Caco-2 (cell line): Measurements from ENCODE around the gene NUMB. TPM values are rescaled to one million over a fixed set of nuclear protein-coding genes. Genes with fewer than 3 reads are reported as not detected.

Experiments
- BruUV-seq: library from RNA; stranded (reverse); fragments of 400-500 nt; replicated peaks from 2 replicates; lab custom pipeline; 2021; lab: Mats Ljungman, UMichigan
- CTCF ChIA-PET: fragments of 300-600 bp; sonication (Branson Sonifier 250); formaldehyde crosslinking; loops from one replicate; lab custom pipeline; 2022; ENCODE audit warnings: antibody characterized with exemption; lab: Charles Lee
- POLR2A ChIA-PET: fragments of 300-600 bp; sonication (Branson Sonifier 250); formaldehyde crosslinking; loops from one replicate; lab custom pipeline; 2022; ENCODE audit warnings: antibody characterized with exemption; lab: Charles Lee
- DNase-seq, 2 experiments: peaks; one replicate each; pipeline versions ENCODE4 v3.0.0 to v3.0.0-alpha.2; 2020 to 2022
- H3K27me3 ChIP-seq: replicated peaks from 2 replicates; pipeline ENCODE4 v1.6.0; 2011; ENCODE audit warnings: low read length; ENCODE audit not compliant: control insufficient read depth, insufficient read depth
- H3K36me3 ChIP-seq: 2 replicates; pipeline ENCODE4 v1.5.1; 2011; ENCODE audit warnings: low read length; ENCODE audit not compliant: control insufficient read depth, insufficient read depth
- H3K4me1 ChIP-seq: fragments of 250-450 bp; sonication (Bioruptor Pico); 2 replicates; pipeline ENCODE4 v1.5.1; 2020; ENCODE audit warnings: mild to moderate bottlenecking
- H3K4me3 ChIP-seq: 2 replicates; pipeline ENCODE4 v1.5.1; 2011; ENCODE audit warnings: low read depth, mild to moderate bottlenecking, control low read depth, low read length
- H3K9me3 ChIP-seq: fragments of 250-450 bp; sonication (Bioruptor Pico); 2 replicates; pipeline ENCODE4 v1.5.1; 2020; ENCODE audit warnings: mild to moderate bottlenecking, moderate library complexity
- H3K27ac Mint-ChIP-seq: one replicate; pipeline ENCODE4 v1.8.0; 2022; ENCODE audit warnings: mixed read lengths; ENCODE audit not compliant: unreplicated experiment
- H3K27me3 Mint-ChIP-seq: one replicate; pipeline ENCODE4 v1.8.0; 2022; ENCODE audit warnings: mixed read lengths; ENCODE audit not compliant: insufficient read depth, unreplicated experiment
- H3K36me3 Mint-ChIP-seq: one replicate; pipeline ENCODE4 v1.8.0; 2022; ENCODE audit warnings: mild to moderate bottlenecking, mixed read lengths; ENCODE audit not compliant: insufficient read depth, unreplicated experiment
- H3K4me1 Mint-ChIP-seq: one replicate; pipeline ENCODE4 v1.8.0; 2022; ENCODE audit warnings: low read depth, mixed read lengths; ENCODE audit not compliant: unreplicated experiment
- H3K4me3 Mint-ChIP-seq: one replicate; pipeline ENCODE4 v1.8.0; 2022; ENCODE audit warnings: mild to moderate bottlenecking, moderate library complexity, mixed read lengths; ENCODE audit not compliant: unreplicated experiment
- H3K9me3 Mint-ChIP-seq: one replicate; pipeline ENCODE4 v1.8.0; 2022; ENCODE audit warnings: mixed read lengths; ENCODE audit not compliant: unreplicated experiment
- CTCF ChIP-seq, 2 experiments: fragments of 200-600 bp in 1 of 2; IDR thresholded peaks; 1 replicate in 1 of 2; 2 replicates in 1 of 2; pipeline versions ENCODE4 v1.5.1 to v1.8.0; 2011 to 2022; ENCODE audit warnings: antibody characterized with exemption in 1 of 2, control low read depth in 1 of 2, inconsistent platforms in 1 of 2, low read depth in 1 of 2, low read length in 1 of 2, mild to moderate bottlenecking in 1 of 2, moderate library complexity in 1 of 2; ENCODE audit not compliant: insufficient read depth in 1 of 2, severe bottlenecking in 1 of 2, unreplicated experiment in 1 of 2
- intact Hi-C: fragments of 100-400 bp; cut with micrococcal nuclease; formaldehyde crosslinking; loops from one replicate; pipeline ENCODE4 v1.10.0; 2022; ENCODE audit not compliant: unreplicated experiment
- total RNA-seq: library from RNA; stranded (reverse); gene quantifications from 2 replicates; pipeline ENCODE4 v1.2.3, GENCODE V29; 2022

NUMB gene
- total RNA-seq, 1 experiment from 2014 or later, result 67.6 TPM

GRCh38 chr14:73467377-73467776 lies 9.0 kb upstream of the NUMB start:
- no peak for TF ChIP-seq CTCF (IDR thresholded peaks at IDR 0.05; ENCODE audit: insufficient read depth in 1 of 2, low read depth in 1 of 2, low read length in 1 of 2, severe bottlenecking in 1 of 2, unreplicated experiment in 1 of 2)
- no peak overlapping the region for H3K4me3 ChIP-seq
- POLR2A ChIA-PET, result interaction anchor here (0.6 kb wide), 1 partner anchor 172 kb away, joined by 4 read pairs; no protein-coding TSS in a partner anchor
- H3K9me3 Mint-ChIP-seq, result no peaks in the 10 kb centered on the region
- BruUV-seq, result no TSS peak
- H3K27me3 ChIP-seq, result no peaks in the 10 kb centered on the region
- H3K4me1 Mint-ChIP-seq, result peaks cover 10% of the 10 kb centered on the region
- no peak overlapping the region for H3K4me3 Mint-ChIP-seq
- no peak for DNase-seq
- intact Hi-C loops, result no loop called here
- no peaks in the 10 kb centered on the region for H3K36me3 Mint-ChIP-seq
- H3K27me3 Mint-ChIP-seq, result no peaks in the 10 kb centered on the region
- no peaks in the 10 kb centered on the region for H3K9me3 ChIP-seq
- CTCF ChIA-PET, result no interaction called here
- H3K27ac Mint-ChIP-seq, result no peak overlapping the region
- H3K4me1 ChIP-seq, result peaks cover 13% of the 10 kb centered on the region
- no peaks in the 10 kb centered on the region for H3K36me3 ChIP-seq

GRCh38 chr14:73466861-73467260 lies 8.5 kb upstream of the NUMB start:
- peaks cover 18% of the 10 kb centered on the region for H3K4me1 ChIP-seq
- H3K36me3 ChIP-seq, result no peaks in the 10 kb centered on the region
- intact Hi-C loops, result no loop called here
- DNase-seq, result no peak
- ChIA-PET CTCF (no interaction called here), POLR2A (no interaction called here)
- H3K4me3 ChIP-seq, result no peak overlapping the region
- peaks cover 15% of the 10 kb centered on the region for H3K4me1 Mint-ChIP-seq
- TF ChIP-seq CTCF (IDR thresholded peaks at IDR 0.05; ENCODE audit: insufficient read depth in 1 of 2, low read depth in 1 of 2, low read length in 1 of 2, severe bottlenecking in 1 of 2, unreplicated experiment in 1 of 2), result no peak
- no peak overlapping the region for H3K4me3 Mint-ChIP-seq
- H3K9me3 Mint-ChIP-seq, result no peaks in the 10 kb centered on the region
- H3K27me3 ChIP-seq, result no peaks in the 10 kb centered on the region
- no peaks in the 10 kb centered on the region for H3K36me3 Mint-ChIP-seq
- BruUV-seq, result no TSS peak
- H3K27ac Mint-ChIP-seq, result no peak overlapping the region
- H3K9me3 ChIP-seq, result no peaks in the 10 kb centered on the region
- H3K27me3 Mint-ChIP-seq, result no peaks in the 10 kb centered on the region

- no peak for DNase-seq
- H3K4me3 Mint-ChIP-seq, result no peak overlapping the region
- CTCF ChIA-PET, result no interaction called here
These were observed 7.6 kb upstream of the NUMB start for GRCh38 chr14:73465823-73466532.

More at GRCh38 chr14:73465823-73466532, 7.6 kb upstream of the NUMB start:
- Histone ChIP-seq H3K27me3 (no peaks in the 10 kb centered on the region), H3K9me3 (no peaks in the 10 kb centered on the region), H3K4me3 (no peak overlapping the region), H3K4me1 (peaks cover 24% of the 10 kb centered on the region), H3K36me3 (no peaks in the 10 kb centered on the region)
- no TSS peak for BruUV-seq
- no peaks in the 10 kb centered on the region for H3K27me3 Mint-ChIP-seq
- POLR2A ChIA-PET, result interaction anchor here (0.6 kb wide), 1 partner anchor 18 kb away, joined by 5 read pairs; no protein-coding TSS in a partner anchor
- intact Hi-C loops, result no loop called here
- no peaks in the 10 kb centered on the region for H3K9me3 Mint-ChIP-seq
- H3K36me3 Mint-ChIP-seq, result no peaks in the 10 kb centered on the region
- peaks cover 22% of the 10 kb centered on the region for H3K4me1 Mint-ChIP-seq
- no peak overlapping the region for H3K27ac Mint-ChIP-seq
- no peak for TF ChIP-seq CTCF (IDR thresholded peaks at IDR 0.05; ENCODE audit: insufficient read depth in 1 of 2, low read depth in 1 of 2, low read length in 1 of 2, severe bottlenecking in 1 of 2, unreplicated experiment in 1 of 2)
